K562 (cell line): Measurements from ENCODE around the gene TMOD3. TPM values are rescaled to one million over a fixed set of nuclear protein-coding genes. Genes with fewer than 3 reads are reported as not detected.
A peak's percentile ranks its signal among the peaks of the same experiment; 100 is the strongest.

Experiments used
- CBX2 ChIP-seq: fragments of 200-600 bp; sonication (generic); IDR thresholded peaks from one replicate; pipeline ENCODE4 v1.6.1; 2012; ENCODE audit warnings: mild to moderate bottlenecking, low read length, inconsistent platforms; ENCODE audit not compliant: insufficient read depth, poor library complexity, severe bottlenecking
- HDGF ChIP-seq: fragments of 450-650 bp; IDR thresholded peaks from 2 replicates; pipeline ENCODE4 v1.6.1; 2016
- HNRNPL ChIP-seq: fragments of 200-400 bp; formaldehyde crosslinking; IDR thresholded peaks from 2 replicates; pipeline ENCODE4 v1.6.1; 2017; ENCODE audit warnings: low read depth, mild to moderate bottlenecking, low read length
- MCM2 ChIP-seq: fragments of 450-650 bp; IDR thresholded peaks from 2 replicates; pipeline ENCODE4 v1.6.1; 2017; ENCODE audit warnings: low read depth, mild to moderate bottlenecking
- ZBTB1 ChIP-seq: sonication (generic); formaldehyde crosslinking; IDR thresholded peaks from 2 replicates; pipeline ENCODE4 v1.8.1; 2023; ENCODE audit warnings: missing genetic modification reagents, low read depth, mild to moderate bottlenecking, borderline replicate concordance
- ZBTB8A ChIP-seq: fragments of 450-650 bp; IDR thresholded peaks from 2 replicates; pipeline ENCODE4 v1.6.1; 2018; ENCODE audit warnings: mild to moderate bottlenecking, moderate library complexity; ENCODE audit not compliant: partially characterized antibody
- polyA plus RNA-seq, 8 experiments: library from polyadenylated mRNA; depleted of rRNA in 4 of 8; stranded (reverse) in 5 of 8; unstranded in 3 of 8; fragments of >200 nt; fragmentation: Nextera tagmentation in 2 of 8; fragmentation: Illumina TruSeq in 1 of 8; extraction: Ambion mirVana in 2 of 8; extraction: Trizol in 1 of 8; gene quantifications; 2 replicates each; pipeline versions ENCODE4 v1.2.1 to v1.2.3, GENCODE V29; 2011 to 2014; ENCODE audit warnings: inconsistent platforms in 1 of 8, missing spikeins in 1 of 8
- total RNA-seq, 7 experiments: library from RNA; depleted of rRNA in 6 of 7; stranded (reverse); fragments of >200 nt in 6 of 7; fragmentation: Illumina TruSeq in 2 of 7; extraction: Trizol in 2 of 7; gene quantifications; 2 replicates each; pipeline versions ENCODE4 v1.2.1 to v1.2.3, GENCODE V29; 2011 to 2021; ENCODE audit warnings: low replicate concordance in 1 of 7
- TF ChIP-seq, protein P1 (sequence below), 2 experiments: IDR thresholded peaks in 1 of 2; conservative IDR thresholded peaks in 1 of 2; 2 replicates each; pipeline ENCODE4 v1.6.1; 2016; ENCODE audit warnings: low read depth in 2 of 2, mild to moderate bottlenecking in 1 of 2, missing compliant biosample characterization in 1 of 2, missing genetic modification characterization in 1 of 2, moderate library complexity in 1 of 2
- TF ChIP-seq, protein P2 (sequence below): fragments of 450-650 bp; IDR thresholded peaks from 2 replicates; pipeline ENCODE4 v1.6.1; 2014; ENCODE audit warnings: low read depth, mild to moderate bottlenecking, moderate library complexity, borderline replicate concordance
- TF ChIP-seq, protein P3 (sequence below): fragments of 450-650 bp; IDR thresholded peaks from 2 replicates; pipeline ENCODE4 v1.6.1; 2017; ENCODE audit warnings: mild to moderate bottlenecking, moderate library complexity
- TF ChIP-seq, protein P4 (sequence below): fragments of 450-650 bp; IDR thresholded peaks from 2 replicates; pipeline ENCODE4 v1.6.1; 2018; ENCODE audit not compliant: partially characterized antibody
- TF ChIP-seq, protein P5 (sequence below): fragments of 250-450 bp; sonication (Bioruptor Pico); IDR thresholded peaks from 2 replicates; pipeline ENCODE4 v1.8.0; 2021; ENCODE audit warnings: moderate library complexity, mild to moderate bottlenecking, inconsistent platforms

TMOD3 gene
- total and polyA plus RNA-seq, 9 of the 15 experiments (the other 6 are each of a cell fraction or from before 2014, with no cell fraction given), result 6.8 to 45.0 (median 30.9) TPM

DNA sequence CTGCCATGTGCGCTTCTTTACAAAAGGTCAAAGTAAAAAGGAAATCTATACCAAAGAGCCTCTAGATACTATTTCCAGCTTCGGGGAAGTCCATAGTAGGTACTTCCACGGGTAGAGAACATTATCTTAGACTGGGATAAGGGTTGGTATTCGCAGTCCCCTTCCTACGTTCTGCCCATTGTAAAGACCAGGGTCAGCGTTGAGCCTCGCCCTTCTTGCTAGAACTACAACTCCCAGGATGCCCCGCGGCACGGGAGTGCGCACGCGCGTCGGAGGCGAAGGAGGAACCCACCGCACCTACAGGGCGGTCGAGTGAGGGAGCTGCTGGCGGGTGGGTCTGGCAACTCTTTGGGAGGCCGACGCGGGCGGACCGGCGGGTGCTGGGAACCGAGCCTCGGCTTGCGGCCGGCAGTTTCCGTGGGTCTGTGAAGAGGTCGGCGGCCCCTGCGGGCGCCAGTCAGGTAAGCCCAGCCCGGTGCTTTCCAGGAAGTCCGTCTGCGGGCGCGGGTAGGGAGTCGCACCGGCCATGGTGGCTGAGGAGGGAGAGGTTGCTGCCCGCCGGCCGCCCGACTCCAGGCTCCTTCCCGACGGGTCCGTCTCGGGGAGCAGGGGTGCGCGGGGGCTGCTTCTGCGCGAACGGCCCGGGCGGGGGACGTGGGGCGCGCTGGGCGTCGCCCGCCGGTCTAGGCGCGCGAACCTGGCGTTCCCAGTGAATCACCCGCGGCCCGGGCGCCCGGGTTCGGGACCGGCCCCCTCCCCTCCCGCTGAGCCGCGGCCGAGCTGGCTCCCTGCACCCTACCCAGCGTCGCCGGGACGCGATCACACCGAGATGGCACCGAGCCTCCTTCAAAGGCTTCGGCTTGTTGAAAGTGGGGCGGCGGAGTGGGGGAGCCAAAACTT, at the start of gene TMOD3 (continued):
- TF ChIP-seq HDGF, result no peak
- no peak for TF ChIP-seq MCM2
- TF ChIP-seq ZBTB1 (CRISPR knock-in tag), result peak; percentile 72; the same call in 1 of the 2 replicates
- no peak for TF ChIP-seq ZBTB8A
- TF ChIP-seq CBX2, result no peak
- TF ChIP-seq, protein P1, sequence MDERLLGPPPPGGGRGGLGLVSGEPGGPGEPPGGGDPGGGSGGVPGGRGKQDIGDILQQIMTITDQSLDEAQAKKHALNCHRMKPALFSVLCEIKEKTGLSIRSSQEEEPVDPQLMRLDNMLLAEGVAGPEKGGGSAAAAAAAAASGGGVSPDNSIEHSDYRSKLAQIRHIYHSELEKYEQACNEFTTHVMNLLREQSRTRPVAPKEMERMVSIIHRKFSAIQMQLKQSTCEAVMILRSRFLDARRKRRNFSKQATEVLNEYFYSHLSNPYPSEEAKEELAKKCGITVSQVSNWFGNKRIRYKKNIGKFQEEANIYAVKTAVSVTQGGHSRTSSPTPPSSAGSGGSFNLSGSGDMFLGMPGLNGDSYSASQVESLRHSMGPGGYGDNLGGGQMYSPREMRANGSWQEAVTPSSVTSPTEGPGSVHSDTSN (CRISPR knock-in tag; IDR thresholded peaks at IDR 0.05; ENCODE audit: low read depth), result no peak
- TF ChIP-seq, protein P1 (tag; conservative IDR thresholded peaks at IDR 0.05; ENCODE audit: low read depth), result no peak
- TF ChIP-seq, protein P2, sequence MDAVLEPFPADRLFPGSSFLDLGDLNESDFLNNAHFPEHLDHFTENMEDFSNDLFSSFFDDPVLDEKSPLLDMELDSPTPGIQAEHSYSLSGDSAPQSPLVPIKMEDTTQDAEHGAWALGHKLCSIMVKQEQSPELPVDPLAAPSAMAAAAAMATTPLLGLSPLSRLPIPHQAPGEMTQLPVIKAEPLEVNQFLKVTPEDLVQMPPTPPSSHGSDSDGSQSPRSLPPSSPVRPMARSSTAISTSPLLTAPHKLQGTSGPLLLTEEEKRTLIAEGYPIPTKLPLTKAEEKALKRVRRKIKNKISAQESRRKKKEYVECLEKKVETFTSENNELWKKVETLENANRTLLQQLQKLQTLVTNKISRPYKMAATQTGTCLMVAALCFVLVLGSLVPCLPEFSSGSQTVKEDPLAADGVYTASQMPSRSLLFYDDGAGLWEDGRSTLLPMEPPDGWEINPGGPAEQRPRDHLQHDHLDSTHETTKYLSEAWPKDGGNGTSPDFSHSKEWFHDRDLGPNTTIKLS, result peak; percentile 69; the same call in 1 of the 2 replicates
- TF ChIP-seq HNRNPL, result no peak
- TF ChIP-seq, protein P3, sequence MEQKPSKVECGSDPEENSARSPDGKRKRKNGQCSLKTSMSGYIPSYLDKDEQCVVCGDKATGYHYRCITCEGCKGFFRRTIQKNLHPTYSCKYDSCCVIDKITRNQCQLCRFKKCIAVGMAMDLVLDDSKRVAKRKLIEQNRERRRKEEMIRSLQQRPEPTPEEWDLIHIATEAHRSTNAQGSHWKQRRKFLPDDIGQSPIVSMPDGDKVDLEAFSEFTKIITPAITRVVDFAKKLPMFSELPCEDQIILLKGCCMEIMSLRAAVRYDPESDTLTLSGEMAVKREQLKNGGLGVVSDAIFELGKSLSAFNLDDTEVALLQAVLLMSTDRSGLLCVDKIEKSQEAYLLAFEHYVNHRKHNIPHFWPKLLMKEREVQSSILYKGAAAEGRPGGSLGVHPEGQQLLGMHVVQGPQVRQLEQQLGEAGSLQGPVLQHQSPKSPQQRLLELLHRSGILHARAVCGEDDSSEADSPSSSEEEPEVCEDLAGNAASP, result no peak
- TF ChIP-seq, protein P4, sequence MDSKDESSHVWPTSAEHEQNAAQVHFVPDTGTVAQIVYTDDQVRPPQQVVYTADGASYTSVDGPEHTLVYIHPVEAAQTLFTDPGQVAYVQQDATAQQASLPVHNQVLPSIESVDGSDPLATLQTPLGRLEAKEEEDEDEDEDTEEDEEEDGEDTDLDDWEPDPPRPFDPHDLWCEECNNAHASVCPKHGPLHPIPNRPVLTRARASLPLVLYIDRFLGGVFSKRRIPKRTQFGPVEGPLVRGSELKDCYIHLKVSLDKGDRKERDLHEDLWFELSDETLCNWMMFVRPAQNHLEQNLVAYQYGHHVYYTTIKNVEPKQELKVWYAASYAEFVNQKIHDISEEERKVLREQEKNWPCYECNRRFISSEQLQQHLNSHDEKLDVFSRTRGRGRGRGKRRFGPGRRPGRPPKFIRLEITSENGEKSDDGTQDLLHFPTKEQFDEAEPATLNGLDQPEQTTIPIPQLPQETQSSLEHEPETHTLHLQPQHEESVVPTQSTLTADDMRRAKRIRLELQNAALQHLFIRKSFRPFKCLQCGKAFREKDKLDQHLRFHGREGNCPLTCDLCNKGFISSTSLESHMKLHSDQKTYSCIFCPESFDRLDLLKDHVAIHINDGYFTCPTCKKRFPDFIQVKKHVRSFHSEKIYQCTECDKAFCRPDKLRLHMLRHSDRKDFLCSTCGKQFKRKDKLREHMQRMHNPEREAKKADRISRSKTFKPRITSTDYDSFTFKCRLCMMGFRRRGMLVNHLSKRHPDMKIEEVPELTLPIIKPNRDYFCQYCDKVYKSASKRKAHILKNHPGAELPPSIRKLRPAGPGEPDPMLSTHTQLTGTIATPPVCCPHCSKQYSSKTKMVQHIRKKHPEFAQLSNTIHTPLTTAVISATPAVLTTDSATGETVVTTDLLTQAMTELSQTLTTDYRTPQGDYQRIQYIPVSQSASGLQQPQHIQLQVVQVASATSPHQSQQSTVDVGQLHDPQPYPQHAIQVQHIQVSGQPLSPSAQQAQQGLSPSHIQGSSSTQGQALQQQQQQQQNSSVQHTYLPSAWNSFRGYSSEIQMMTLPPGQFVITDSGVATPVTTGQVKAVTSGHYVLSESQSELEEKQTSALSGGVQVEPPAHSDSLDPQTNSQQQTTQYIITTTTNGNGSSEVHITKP, result peak; percentile 96
- TF ChIP-seq, protein P5, sequence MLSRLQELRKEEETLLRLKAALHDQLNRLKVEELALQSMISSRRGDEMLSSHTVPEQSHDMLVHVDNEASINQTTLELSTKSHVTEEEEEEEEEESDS (CRISPR knock-in tag), result no peak
